ENCODE measurements around the gene LRRC1.

DNA sequence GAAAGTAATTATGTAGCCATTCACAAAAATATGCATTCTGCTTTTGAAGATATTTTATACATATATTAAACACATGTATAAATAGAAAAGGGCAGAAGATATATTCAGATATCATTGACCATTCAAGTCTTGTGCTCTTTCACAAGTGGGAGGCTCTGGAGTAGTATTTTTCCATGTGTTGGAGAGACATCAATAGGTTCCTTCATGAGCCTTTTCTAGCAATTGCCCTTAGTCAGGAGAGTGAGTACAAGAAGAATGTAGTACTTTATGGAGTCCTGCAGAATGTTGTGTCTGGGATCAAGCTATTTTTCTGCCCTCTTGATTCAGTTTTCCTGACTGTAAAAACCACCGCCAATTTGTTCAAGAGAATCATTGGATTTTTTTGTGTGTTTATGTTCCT, 117.9 kb downstream of the LRRC1 start:
- no peak for TF ChIP-seq YY1 (IDR thresholded peaks at IDR 0.05; ENCODE audit: insufficient read depth, insufficient read length)
- no peak for TF ChIP-seq SUZ12 (IDR thresholded peaks at IDR 0.05; ENCODE audit: extremely low read depth, insufficient read depth, insufficient read length)
- TF ChIP-seq ZNF274 (IDR thresholded peaks at IDR 0.05; ENCODE audit: low read depth, low read length), result no peak

Data from NT2/D1 (cell line).